GM19099 (cell line): Measurements from ENCODE around the gene SCGB1C1.

ENCODE experiments used
- POLR2A ChIP-seq: IDR thresholded peaks from 3 replicates; pipeline ENCODE4 v1.6.1; 2011; ENCODE audit warnings: low read depth; ENCODE audit not compliant: insufficient read length; ENCODE audit errors: extremely low read depth

The SCGB1C1 gene

DNA sequence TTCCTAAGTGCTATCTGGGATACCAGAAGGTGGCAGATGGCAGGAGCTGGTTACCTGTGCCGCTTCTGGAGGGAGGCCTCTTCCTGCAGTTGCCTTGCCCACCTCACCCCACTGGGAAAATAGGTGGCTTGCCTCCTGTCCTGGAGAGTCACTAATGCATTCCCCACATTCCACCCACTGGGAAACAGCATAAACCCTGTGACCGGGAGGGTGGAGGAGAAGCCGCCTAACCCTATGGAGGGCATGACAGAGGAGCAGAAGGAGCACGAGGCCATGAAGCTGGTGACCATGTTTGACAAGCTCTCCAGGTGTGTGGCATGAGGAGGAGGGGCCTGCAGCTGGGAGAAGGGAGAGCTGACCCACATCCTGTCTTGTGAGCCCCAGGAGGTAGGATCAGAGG lies 20.2 kb downstream of the SCGB1C1 start:
- no peak for TF ChIP-seq POLR2A

DNA sequence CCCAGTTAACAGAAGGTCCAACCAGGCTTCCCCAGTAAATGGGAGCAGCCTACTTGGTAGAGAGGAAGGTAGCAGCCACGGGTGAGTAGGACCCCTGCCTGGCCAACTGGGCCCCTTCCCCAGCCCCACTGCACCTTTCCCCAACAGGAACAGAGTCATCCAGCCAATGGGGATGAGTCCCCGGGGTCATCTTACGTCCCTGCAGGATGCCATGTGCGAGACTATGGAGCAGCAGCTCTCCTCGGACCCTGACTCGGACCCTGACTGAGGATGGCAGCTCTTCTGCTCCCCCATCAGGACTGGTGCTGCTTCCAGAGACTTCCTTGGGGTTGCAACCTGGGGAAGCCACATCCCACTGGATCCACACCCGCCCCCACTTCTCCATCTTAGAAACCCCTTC lies 21.2 kb downstream of the SCGB1C1 start:
- TF ChIP-seq POLR2A = no peak

DNA sequence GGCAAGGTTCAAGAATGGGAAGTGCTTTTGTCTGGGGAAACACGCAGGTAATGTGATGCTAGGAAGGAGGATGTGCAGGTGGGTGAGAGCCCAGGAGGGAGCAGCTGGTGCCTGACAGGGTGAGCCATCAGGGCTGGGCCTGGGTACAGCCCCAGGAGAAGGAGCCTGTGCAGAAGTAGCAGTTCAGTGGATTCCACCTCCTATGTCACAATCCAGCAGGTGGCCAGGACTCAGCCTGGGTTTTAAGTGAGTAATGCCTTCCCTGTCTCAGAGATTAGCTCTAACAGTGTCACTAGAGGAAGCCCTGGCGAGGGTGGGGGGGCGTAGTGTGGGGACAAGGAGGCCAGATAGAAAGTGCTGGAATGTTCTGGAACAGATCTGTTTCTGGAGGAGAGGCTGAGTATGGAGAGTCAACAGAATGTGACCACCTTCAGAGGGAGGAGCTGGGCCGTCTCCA lies 22.7 kb downstream of the SCGB1C1 start:
- peak; percentile 13 for TF ChIP-seq POLR2A

DNA sequence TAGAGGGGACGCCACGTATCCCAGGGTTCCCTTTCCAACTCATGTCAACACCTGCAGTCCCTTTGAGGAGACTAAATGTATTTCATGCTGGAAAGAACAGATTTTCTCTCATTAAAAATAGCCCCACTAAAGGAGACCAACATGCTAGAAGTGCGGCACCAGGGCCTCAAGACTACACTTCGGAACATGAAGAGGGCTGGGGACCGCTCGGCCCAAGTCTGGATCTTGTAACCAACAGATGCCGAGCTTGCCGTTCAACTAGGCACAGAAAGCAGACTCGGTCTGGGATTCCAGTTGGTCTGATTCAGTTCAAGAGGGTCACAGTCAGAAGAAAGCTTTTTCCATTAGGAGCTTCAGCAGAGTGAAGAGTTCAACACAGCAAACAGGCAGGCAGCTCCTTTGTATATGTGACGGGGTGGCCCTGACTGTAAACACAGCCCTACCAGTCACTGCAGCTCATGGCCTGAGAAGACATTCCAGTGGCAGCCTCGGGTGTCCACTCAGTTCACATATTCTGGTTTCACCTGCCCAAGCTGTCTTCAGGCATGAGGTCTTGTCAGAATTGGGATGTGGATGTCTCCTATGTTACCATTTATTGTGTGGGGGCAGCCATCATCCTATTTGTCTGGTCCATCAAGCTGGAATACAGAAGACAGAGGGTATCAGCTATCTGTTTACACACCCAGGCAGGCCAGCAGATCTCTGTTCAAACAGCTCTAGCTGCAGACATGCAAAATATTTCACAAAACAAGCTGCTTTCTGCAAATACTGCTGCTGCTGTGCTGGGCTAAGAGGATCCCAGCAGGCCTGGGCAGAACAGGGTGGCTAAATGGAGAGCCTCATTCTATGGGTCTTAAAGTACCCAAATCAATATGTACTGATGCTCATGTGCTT lies 23.4 kb downstream of the SCGB1C1 start:
- peak; percentile 6 for TF ChIP-seq POLR2A

DNA sequence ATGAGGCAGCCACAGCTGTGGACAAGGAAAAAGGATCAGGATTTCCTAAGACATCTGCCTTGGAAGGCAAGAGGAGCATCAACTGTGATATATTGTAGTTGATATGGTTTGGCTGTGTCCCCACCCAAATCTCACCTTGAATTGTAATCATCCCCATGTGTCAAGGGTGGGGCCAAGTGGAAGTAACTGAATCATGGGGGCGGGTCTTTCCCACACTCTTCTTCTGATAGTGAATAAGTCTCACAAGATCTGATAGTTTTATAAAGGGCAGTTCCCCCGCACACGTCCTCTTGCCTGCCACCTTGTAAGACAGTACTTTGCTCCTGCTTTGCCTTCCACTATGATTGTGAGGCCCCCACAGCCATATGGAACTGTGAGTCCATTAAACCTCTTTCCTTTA lies 24.8 kb downstream of the SCGB1C1 start:
- TF ChIP-seq POLR2A = no peak

DNA sequence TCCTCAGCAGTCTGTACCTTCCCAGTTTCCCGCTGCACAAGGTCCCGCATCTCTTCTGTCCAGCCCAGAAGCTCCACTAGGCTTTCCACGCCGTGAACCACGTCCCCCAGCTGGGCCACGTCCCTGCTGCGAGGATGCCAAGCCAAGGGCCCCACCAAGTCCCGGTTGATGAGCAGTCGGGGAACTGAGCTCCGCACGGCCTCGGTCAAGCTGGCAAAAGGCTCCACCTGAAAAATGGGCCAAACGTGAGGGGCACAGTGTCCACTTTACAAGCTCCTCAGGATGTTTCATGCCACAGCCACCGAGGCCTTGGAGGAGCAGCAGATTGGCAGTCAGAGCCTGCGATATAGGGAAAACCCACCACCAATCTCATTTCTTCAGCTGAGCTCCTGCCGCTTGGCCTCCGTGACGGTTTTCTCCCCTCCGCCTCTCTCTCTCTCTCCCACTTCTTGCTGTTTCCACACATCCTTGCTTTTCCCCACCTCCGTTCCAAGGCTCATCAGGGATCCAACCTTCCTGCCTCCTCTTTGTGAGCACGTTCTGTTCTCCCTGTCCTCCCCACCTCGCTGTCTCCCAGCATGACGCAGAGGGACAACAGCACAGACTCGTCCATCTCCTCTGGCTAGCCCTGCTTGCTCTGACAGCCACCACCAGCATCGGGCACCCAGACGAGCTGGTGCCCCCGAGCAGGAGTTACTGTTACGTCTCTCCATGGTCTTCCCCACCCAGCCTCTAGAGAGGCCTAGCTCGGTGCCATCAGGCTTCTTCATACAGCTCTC lies 26.1 kb downstream of the SCGB1C1 start:
- TF ChIP-seq POLR2A = no peak

DNA sequence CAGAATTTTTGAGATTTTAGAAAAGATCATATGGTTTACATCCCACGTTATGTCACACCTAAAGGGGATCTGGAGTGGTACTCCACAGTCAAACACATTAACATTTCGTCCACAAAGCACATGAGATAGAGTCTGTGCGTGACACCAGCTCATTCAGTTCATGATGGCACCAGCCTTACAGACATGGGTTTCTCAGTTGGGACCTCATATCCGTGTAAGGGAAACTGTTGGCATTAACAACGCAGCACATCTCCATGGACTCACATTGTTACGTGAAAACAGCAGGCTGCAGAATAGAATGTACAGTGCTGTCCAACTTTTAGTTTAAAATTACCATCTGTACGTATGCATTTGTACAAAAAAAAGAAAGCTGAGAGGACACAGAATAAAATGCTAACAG lies 28.7 kb downstream of the SCGB1C1 start:
- no peak for TF ChIP-seq POLR2A

DNA sequence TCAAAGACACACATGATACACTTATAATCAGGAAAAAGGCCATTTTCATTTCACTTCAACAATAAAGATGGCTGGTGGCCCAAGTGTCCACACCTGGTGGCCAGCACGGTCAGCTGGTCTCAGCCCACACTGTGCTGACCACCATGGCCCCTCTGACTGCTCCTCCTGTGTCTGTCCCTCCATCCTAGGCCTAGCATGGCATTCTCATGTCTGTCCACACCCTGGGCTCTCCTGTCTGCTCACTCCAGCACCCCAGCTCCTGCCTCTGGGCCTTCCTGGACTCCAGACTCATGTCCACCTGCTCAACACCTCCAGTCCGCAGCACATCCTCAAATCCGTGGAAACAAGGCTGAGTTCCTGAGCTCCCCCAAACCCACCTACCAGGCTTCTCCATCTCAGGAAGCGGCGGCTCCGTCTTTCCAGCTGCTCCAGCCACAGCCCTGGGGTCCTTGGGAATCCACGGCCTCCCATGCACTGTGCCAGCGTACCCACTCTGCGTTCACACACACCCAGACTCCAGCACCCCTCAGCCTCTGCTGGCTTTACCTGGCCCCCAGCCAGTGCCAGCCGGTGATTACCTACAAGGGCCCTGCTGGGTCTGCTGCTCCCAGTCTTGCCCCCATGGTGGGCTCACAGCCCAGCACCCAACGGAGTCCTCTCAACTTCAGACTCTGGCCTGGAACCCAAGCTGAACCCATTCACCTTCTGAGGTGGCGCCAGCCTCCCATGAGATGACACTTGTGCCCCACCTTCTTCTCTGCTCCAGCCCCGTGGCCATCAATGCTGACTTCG lies 29.3 kb downstream of the SCGB1C1 start:
- no peak for TF ChIP-seq POLR2A

DNA sequence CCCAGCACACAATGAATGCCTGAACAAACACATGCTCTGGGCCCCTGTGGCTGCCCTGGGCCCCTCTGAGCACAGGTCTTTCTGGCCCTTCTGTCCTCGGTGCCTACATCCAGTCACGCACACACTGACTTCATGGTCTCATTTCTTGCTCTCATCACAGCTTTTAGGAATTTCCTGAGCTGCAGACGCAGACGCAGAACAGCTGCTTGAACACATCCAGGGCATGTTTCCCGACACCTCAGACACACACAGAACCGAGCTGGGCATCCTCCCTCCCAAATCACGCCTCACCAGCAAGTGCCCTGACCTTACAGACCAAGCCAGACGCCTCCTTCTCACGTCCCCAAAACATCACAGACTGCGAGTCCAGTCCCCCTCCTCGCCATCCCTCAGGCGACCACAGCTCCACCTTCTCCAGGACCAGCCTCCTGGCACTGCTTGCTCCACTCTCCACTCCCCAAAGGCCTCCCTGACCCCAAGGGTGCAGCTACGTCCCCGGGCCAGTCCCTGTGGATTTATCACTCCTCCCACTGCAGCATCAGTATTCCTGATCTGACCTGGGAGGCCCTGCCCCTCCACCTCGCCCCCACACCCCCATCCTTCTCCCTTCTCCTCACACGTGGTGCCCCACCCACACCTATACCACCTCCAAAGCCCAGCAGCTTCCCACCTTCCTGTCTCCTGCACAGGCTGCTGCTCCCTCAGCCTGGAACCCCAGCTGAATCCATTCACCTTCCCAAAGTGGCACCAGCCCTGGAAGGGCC lies 30.3 kb downstream of the SCGB1C1 start:
- no peak for TF ChIP-seq POLR2A

DNA sequence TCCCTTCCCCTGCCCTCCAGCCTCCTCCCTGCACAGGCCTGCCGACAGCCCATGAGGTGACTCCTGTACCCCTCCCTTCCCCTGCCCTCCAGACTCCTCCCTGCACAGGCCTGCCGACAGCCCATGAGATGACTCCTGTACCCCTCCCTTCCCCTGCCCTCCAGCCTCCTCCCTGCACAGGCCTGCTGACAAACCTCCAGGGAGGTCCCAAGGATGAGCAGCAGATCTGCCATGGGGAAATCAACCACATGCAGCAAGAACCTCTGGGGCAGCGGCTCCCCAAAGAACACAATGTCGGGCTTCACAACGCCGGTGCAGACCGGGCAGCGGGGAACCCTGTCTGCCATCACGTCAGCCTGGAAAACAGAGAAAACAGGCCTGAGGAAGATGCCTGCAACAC lies 31.0 kb downstream of the SCGB1C1 start:
- no peak for TF ChIP-seq POLR2A

DNA sequence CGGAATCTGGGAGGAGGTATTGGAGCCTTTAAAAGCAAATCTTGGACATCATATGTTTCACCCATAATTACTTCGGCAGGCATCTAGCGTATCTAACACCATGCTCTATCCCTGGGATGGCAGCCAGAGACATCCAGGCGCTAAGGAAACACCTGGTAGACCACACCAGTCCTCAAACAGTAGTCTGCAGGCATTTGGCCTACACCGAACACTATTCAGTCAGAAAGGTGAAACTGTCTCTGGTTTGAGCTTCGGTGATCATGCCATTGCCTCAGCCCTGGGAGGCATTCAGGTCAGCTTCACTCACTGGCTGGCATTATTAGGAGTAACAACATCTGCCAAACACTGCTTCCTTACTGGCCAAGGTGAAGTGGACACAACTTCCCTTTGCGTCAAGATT lies 31.5 kb downstream of the SCGB1C1 start:
- no peak for TF ChIP-seq POLR2A

DNA sequence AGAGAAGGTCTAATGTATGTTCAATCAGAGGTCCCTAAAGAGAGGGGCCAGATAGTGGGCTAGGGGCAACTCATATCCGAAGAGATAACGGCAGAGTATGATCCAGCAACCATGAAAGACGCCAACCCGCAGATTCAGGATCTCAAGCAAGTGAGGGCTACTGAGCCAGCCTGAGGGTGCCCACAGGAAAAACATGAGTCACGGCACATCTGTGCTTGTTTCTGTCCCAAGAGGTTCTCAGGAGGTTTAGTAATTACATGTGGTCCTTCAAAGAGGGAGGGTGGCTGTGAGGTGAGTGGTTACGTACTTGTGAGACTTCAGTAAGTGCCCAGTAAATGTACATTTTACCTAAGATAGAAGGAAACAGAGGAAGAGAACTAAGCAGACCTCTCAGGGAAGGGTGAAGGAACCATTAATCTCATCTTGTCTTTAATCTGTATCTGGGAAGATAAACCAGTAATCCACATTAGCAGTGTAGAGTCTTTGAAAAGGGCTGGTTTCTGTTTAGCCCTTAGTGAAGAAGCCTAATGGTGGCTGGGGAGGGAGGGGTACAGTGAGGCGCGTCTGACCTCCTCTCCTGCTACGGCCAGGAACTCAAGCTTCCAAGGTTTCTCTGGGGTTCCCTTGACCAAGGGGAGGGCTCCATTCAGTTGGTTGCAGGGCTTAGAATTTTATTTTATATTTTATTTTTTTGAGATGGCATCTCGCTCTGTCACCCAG lies 33.0 kb downstream of the SCGB1C1 start:
- TF ChIP-seq POLR2A = no peak

DNA sequence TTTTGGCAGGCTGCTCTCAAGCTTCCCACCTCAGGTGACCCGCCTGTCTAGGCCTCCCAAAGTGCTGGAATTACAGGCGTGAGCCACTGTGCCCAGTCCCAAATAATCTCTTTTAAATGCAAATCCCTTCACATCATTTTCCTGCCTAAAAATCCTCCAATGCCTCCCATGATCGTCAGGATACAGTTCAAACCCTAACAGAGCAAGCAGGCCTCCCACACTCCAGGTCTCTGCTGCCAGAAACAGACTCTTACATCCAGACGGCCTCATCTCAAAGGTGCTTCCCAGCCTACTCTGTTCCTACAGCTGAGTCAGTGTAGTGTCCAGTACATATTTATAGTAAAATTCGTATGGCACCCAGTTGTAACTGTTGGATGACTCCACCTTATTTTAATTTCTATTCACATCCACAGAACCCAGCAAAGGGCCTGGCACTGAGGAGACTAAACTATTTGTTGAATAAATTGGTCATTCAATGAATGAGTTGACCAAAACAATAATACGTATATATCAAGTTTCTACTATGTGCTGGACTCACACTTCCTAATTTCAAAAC lies 35.0 kb downstream of the SCGB1C1 start:
- TF ChIP-seq POLR2A = no peak
